CD4-positive, alpha-beta T cell (primary cell): Measurements from ENCODE around the gene FCMR. TPM values are rescaled to one million over a fixed set of nuclear protein-coding genes. Genes with fewer than 3 reads are reported as not detected.

Source experiments
- ATAC-seq: fragments of 200-7000 bp; cut with Tn5 transposase; one replicate; pipeline ENCODE4 v1.10.0; 2022; ENCODE audit warnings: mild to moderate bottlenecking; ENCODE audit not compliant: poor library complexity
- CTCF ChIA-PET: fragments of 350-600 bp; sonication (Branson Sonifier 250); formaldehyde crosslinking; loops from one replicate; lab custom pipeline; 2021; ENCODE audit warnings: antibody characterized with exemption, inconsistent platforms; lab: Charles Lee
- POLR2A ChIA-PET: fragments of 350-600 bp; sonication (Branson Sonifier 250); formaldehyde crosslinking; loops from one replicate; lab custom pipeline; 2021; ENCODE audit warnings: antibody characterized with exemption, inconsistent platforms; lab: Charles Lee
- DNase-seq, 14 experiments: peaks; one replicate each; pipeline ENCODE4 v3.0.0-alpha.2; 2013 to 2020; ENCODE audit warnings: mixed read lengths in 2 of 14
- H3K27ac ChIP-seq, 2 donors: one replicate each; pipeline versions ENCODE4 v1.5.1 to v1.7.0; 2013; ENCODE audit warnings: low read length in 2 of 2, low read depth in 1 of 2, mild to moderate bottlenecking in 1 of 2
- H3K27me3 ChIP-seq, 2 experiments: 1 replicate in 1 of 2; 2 replicates in 1 of 2; pipeline versions ENCODE4 v1.6.1 to v1.7.0; 2013; ENCODE audit warnings: low read length in 2 of 2, control low read depth in 1 of 2, mild to moderate bottlenecking in 1 of 2, moderate library complexity in 1 of 2; ENCODE audit not compliant: insufficient read depth in 2 of 2, control insufficient read depth in 1 of 2
- H3K36me3 ChIP-seq: one replicate; pipeline ENCODE4 v1.6.1; 2013; ENCODE audit warnings: low read length, control low read depth; ENCODE audit not compliant: insufficient read depth
- H3K4me1 ChIP-seq: one replicate; pipeline ENCODE4 v1.6.1; 2013; ENCODE audit warnings: low read length, control low read depth; ENCODE audit not compliant: insufficient read depth
- H3K4me3 ChIP-seq: one replicate; pipeline ENCODE4 v1.5.1; 2013; ENCODE audit warnings: mild to moderate bottlenecking, low read length, moderate library complexity
- H3K9me3 ChIP-seq, 2 experiments: 1 replicate in 1 of 2; 2 replicates in 1 of 2; pipeline versions ENCODE4 v1.6.1 to v1.7.0; 2013; ENCODE audit warnings: low read length in 2 of 2, mild to moderate bottlenecking in 2 of 2, control low read depth in 1 of 2, moderate library complexity in 1 of 2; ENCODE audit not compliant: control insufficient read depth in 1 of 2, insufficient read depth in 1 of 2
- H3K27ac Mint-ChIP-seq: one replicate; pipeline ENCODE4 v1.8.0; 2020; ENCODE audit warnings: mixed read lengths
- H3K27me3 Mint-ChIP-seq: one replicate; pipeline ENCODE4 v1.8.0; 2021; ENCODE audit warnings: mixed read lengths
- H3K36me3 Mint-ChIP-seq: one replicate; pipeline ENCODE4 v1.8.0; 2021; ENCODE audit warnings: low read depth, mixed read lengths
- H3K4me1 Mint-ChIP-seq: one replicate; pipeline ENCODE4 v1.8.0; 2021; ENCODE audit warnings: low read depth, mixed read lengths
- H3K4me3 Mint-ChIP-seq: one replicate; pipeline ENCODE4 v1.8.0; 2020; ENCODE audit warnings: mild to moderate bottlenecking, mixed read lengths
- H3K9me3 Mint-ChIP-seq: one replicate; pipeline ENCODE4 v1.8.0; 2020; ENCODE audit warnings: mixed read lengths
- CTCF ChIP-seq: fragments of 200-600 bp; IDR thresholded peaks from one replicate; pipeline ENCODE4 v1.8.0; 2022; ENCODE audit warnings: antibody characterized with exemption, mild to moderate bottlenecking
- intact Hi-C, 2 experiments: fragments of 100-400 bp; cut with DNase I in 1 of 2; cut with micrococcal nuclease in 1 of 2; formaldehyde crosslinking; loops; one replicate each; pipeline versions ENCODE4 v1.15.1 to v1.9.0; 2023 to 2025; cut with DNase I, micrococcal nuclease
- total RNA-seq, 174 experiments: library from RNA in 2 of 174; stranded (reverse) in 2 of 174; gene quantifications; one replicate each; pipeline ENCODE4 v1.2.3 and lab custom pipeline; 2021 to 2026

FCMR gene
- total RNA-seq, 2 experiments from 2014 or later = 171 to 186 TPM

- H3K27ac Mint-ChIP-seq = peak within 1 kb of the TSS; percentile 27
- intact Hi-C loops = no loop called here
- no peaks in the 10 kb centered on the region for H3K9me3 Mint-ChIP-seq
- Histone ChIP-seq H3K27ac (no peak within 1 kb of the TSS), H3K4me3 (no peak within 1 kb of the TSS), H3K9me3 (no peaks in the 10 kb centered on the region), H3K27me3 (no peaks in the 10 kb centered on the region), H3K4me1 (peaks cover 32% of the 10 kb centered on the region), H3K36me3 (no peaks in the 10 kb centered on the region)
- H3K4me3 Mint-ChIP-seq = no peak within 1 kb of the TSS
- ChIA-PET CTCF (no interaction called here), POLR2A (interaction anchor here (1.1 to 13.4 kb wide), 6 partner anchors 9 to 171 kb away, joined by 3 to 384 read pairs (median 8); partner anchors contain the start of gene FCMR)
- no peak for ATAC-seq
- no peaks in the 10 kb centered on the region for H3K27me3 Mint-ChIP-seq
- no peak for DNase-seq
- H3K4me1 Mint-ChIP-seq = peaks cover 74% of the 10 kb centered on the region
- no peak for TF ChIP-seq CTCF
- H3K36me3 Mint-ChIP-seq = peaks cover 21% of the 10 kb centered on the region
Observed at GRCh38 chr1:206897175-206897574, 24.6 kb downstream of the FCMR start, which contains the start of gene IL24. TSS of gene IL24 (plus strand) at chr1:206897443. CDS start at chr1:206897833, 390 bp downstream.

- H3K27me3 Mint-ChIP-seq = no peaks in the 10 kb centered on the region
- no peak overlapping the region for H3K4me3 Mint-ChIP-seq
- Histone ChIP-seq H3K4me3 (no peak overlapping the region), H3K27me3 (no peaks in the 10 kb centered on the region), H3K27ac (no peak overlapping the region), H3K9me3 (no peaks in the 10 kb centered on the region), H3K4me1 (peaks cover 34% of the 10 kb centered on the region), H3K36me3 (no peaks in the 10 kb centered on the region)
- CTCF ChIA-PET = interaction anchor here (0.7 kb wide), 1 partner anchor 532 kb away, joined by 3 read pairs; no protein-coding TSS in a partner anchor
- H3K9me3 Mint-ChIP-seq = no peaks in the 10 kb centered on the region
- peak overlapping the region; percentile 27 for H3K27ac Mint-ChIP-seq
- ATAC-seq = no peak
- intact Hi-C loops = no loop called here
- DNase-seq = no peak
- POLR2A ChIA-PET = interaction anchor here (0.6 to 3.6 kb wide), 6 partner anchors 10 to 170 kb away, joined by 4 to 26 read pairs (median 6); partner anchors contain the start of gene FCMR
- peaks cover 12% of the 10 kb centered on the region for H3K36me3 Mint-ChIP-seq
- H3K4me1 Mint-ChIP-seq = peaks cover 72% of the 10 kb centered on the region
- no peak for TF ChIP-seq CTCF
Observed at GRCh38 chr1:206896261-206896660, 25.5 kb downstream of the FCMR start.

GRCh38 chr1:206895837-206896242 is 25.9 kb downstream of the FCMR start:
- H3K27ac Mint-ChIP-seq = peak overlapping the region; percentile 5
- peaks cover 72% of the 10 kb centered on the region for H3K4me1 Mint-ChIP-seq
- no peak for DNase-seq
- H3K4me3 Mint-ChIP-seq = no peak overlapping the region
- H3K4me3 ChIP-seq = no peak overlapping the region
- CTCF ChIA-PET = interaction anchor here (0.7 to 1.1 kb wide), 2 partner anchors 38 to 532 kb away, joined by 3 read pairs; no protein-coding TSS in a partner anchor
- H3K9me3 Mint-ChIP-seq = no peaks in the 10 kb centered on the region
- no peaks in the 10 kb centered on the region for H3K36me3 ChIP-seq
- H3K4me1 ChIP-seq = peaks cover 34% of the 10 kb centered on the region
- no peak overlapping the region for H3K27ac ChIP-seq
- no peaks in the 10 kb centered on the region for H3K27me3 ChIP-seq
- no peaks in the 10 kb centered on the region for H3K27me3 Mint-ChIP-seq
- no peaks in the 10 kb centered on the region for H3K9me3 ChIP-seq
- no peak for ATAC-seq
- peaks cover 9% of the 10 kb centered on the region for H3K36me3 Mint-ChIP-seq
- POLR2A ChIA-PET = interaction anchor here (0.6 to 3.6 kb wide), 7 partner anchors 9 to 26 kb away, joined by 4 to 26 read pairs (median 5); partner anchors contain the start of gene FCMR
- intact Hi-C loops = no loop called here
- TF ChIP-seq CTCF = no peak
